HepG2 (cell line): ENCODE data around the gene PEX10. TPM values are rescaled to one million over a fixed set of nuclear protein-coding genes. Genes with fewer than 3 reads are reported as not detected.

Experiments used
- CBX2 ChIP-seq, 2 experiments: fragments of 200-600 bp in 1 of 2; sonication (generic); formaldehyde crosslinking in 1 of 2; IDR thresholded peaks; 2 replicates each; pipeline versions ENCODE4 v1.7.0 to v1.8.1; 2018 to 2022; ENCODE audit warnings: low read depth in 2 of 2, low read length in 1 of 2, mild to moderate bottlenecking in 1 of 2, missing genetic modification reagents in 1 of 2
- HNRNPLL ChIP-seq: fragments of 200-400 bp; formaldehyde crosslinking; IDR thresholded peaks from 2 replicates; pipeline ENCODE4 v1.6.1; 2017; ENCODE audit warnings: mild to moderate bottlenecking, low read depth, low read length; ENCODE audit not compliant: poor library complexity, severe bottlenecking
- KAT8 ChIP-seq: IDR thresholded peaks from 2 replicates; pipeline ENCODE4 v1.6.1; 2016; ENCODE audit warnings: missing genetic modification reagents, missing compliant biosample characterization
- NCOA2 ChIP-seq: sonication (generic); formaldehyde crosslinking; IDR thresholded peaks from 2 replicates; pipeline ENCODE4 v1.8.0; 2022; ENCODE audit warnings: inconsistent platforms
- NPAS2 ChIP-seq: sonication (generic); formaldehyde crosslinking; IDR thresholded peaks from 2 replicates; pipeline ENCODE4 v1.8.0; 2022; ENCODE audit warnings: mild to moderate bottlenecking, missing genetic modification reagents, borderline replicate concordance
- RBAK ChIP-seq: sonication (generic); formaldehyde crosslinking; IDR thresholded peaks from 2 replicates; pipeline ENCODE4 v1.5.1; 2020; ENCODE audit warnings: mild to moderate bottlenecking, missing genetic modification reagents
- RBM22 ChIP-seq: fragments of 200-400 bp; formaldehyde crosslinking; optimal IDR thresholded peaks from 2 replicates; pipeline ENCODE3; 2017; ENCODE audit warnings: mild to moderate bottlenecking, low read length, moderate library complexity
- ZBTB8A ChIP-seq: sonication (generic); formaldehyde crosslinking; IDR thresholded peaks from 2 replicates; pipeline ENCODE4 v1.4.0; 2020; ENCODE audit warnings: mild to moderate bottlenecking, low read depth, missing genetic modification reagents, borderline replicate concordance
- ZNF251 ChIP-seq: sonication (generic); formaldehyde crosslinking; IDR thresholded peaks from 2 replicates; pipeline ENCODE4 v1.9.0; 2021; ENCODE audit warnings: mild to moderate bottlenecking, missing genetic modification reagents
- ZNF30 ChIP-seq: sonication (generic); formaldehyde crosslinking; IDR thresholded peaks from 2 replicates; pipeline ENCODE4 v1.5.0; 2020; ENCODE audit warnings: mild to moderate bottlenecking, missing genetic modification reagents
- ZNF326 ChIP-seq: sonication (generic); formaldehyde crosslinking; IDR thresholded peaks from 2 replicates; pipeline ENCODE4 v1.4.0; 2020; ENCODE audit warnings: missing genetic modification reagents, borderline replicate concordance
- ZNF367 ChIP-seq: sonication (generic); formaldehyde crosslinking; IDR thresholded peaks from 2 replicates; pipeline ENCODE4 v1.4.0; 2020; ENCODE audit warnings: missing genetic modification reagents, borderline replicate concordance
- ZNF547 ChIP-seq: sonication (generic); formaldehyde crosslinking; IDR thresholded peaks from 2 replicates; pipeline ENCODE4 v1.5.1; 2020; ENCODE audit warnings: mild to moderate bottlenecking, missing genetic modification reagents
- ZNF598 ChIP-seq: sonication (generic); formaldehyde crosslinking; IDR thresholded peaks from 2 replicates; pipeline ENCODE4 v1.5.1; 2020; ENCODE audit warnings: mild to moderate bottlenecking, missing genetic modification reagents, borderline replicate concordance
- ZNF737 ChIP-seq: sonication (generic); formaldehyde crosslinking; IDR thresholded peaks from 2 replicates; pipeline ENCODE4 v1.5.0; 2020; ENCODE audit warnings: missing genetic modification reagents, mild to moderate bottlenecking, borderline replicate concordance
- ZNF746 ChIP-seq: sonication (generic); formaldehyde crosslinking; IDR thresholded peaks from 2 replicates; pipeline ENCODE4 v1.8.0; 2022; ENCODE audit warnings: mild to moderate bottlenecking, missing genetic modification reagents
- polyA plus RNA-seq, 8 experiments: library from polyadenylated mRNA; depleted of rRNA in 3 of 8; stranded (reverse) in 7 of 8; unstranded in 1 of 8; fragments of >200 nt; fragmentation: Illumina TruSeq in 4 of 8; extraction: Trizol in 4 of 8; gene quantifications; 2 replicates each; pipeline versions ENCODE4 v1.2.1 to v1.2.3, GENCODE V29; 2011 to 2016; ENCODE audit warnings: low read depth in 4 of 8, missing spikeins in 1 of 8, mixed read lengths in 1 of 8; ENCODE audit not compliant: insufficient read depth in 1 of 8
- total RNA-seq, 5 experiments: library from RNA; depleted of rRNA; stranded (reverse); fragments of >200 nt; fragmentation: Illumina TruSeq; extraction: Trizol; gene quantifications; 2 replicates each; pipeline ENCODE4 v1.2.3, GENCODE V29; 2016; ENCODE audit warnings: low read depth in 1 of 5
- TF ChIP-seq, protein P1 (sequence below): sonication (generic); formaldehyde crosslinking; conservative IDR thresholded peaks from 2 replicates; pipeline ENCODE4 v1.5.0; 2020; ENCODE audit warnings: missing genetic modification reagents
- TF ChIP-seq, protein P2 (sequence below): sonication (generic); formaldehyde crosslinking; IDR thresholded peaks from 2 replicates; pipeline ENCODE4 v1.4.0; 2020; ENCODE audit warnings: mild to moderate bottlenecking, missing genetic modification reagents

Gene PEX10
- total and polyA plus RNA-seq, 2 of the 13 experiments (the other 11 are each of a cell fraction or from before 2014, with no cell fraction given) = 16.1 to 39.6 TPM

DNA sequence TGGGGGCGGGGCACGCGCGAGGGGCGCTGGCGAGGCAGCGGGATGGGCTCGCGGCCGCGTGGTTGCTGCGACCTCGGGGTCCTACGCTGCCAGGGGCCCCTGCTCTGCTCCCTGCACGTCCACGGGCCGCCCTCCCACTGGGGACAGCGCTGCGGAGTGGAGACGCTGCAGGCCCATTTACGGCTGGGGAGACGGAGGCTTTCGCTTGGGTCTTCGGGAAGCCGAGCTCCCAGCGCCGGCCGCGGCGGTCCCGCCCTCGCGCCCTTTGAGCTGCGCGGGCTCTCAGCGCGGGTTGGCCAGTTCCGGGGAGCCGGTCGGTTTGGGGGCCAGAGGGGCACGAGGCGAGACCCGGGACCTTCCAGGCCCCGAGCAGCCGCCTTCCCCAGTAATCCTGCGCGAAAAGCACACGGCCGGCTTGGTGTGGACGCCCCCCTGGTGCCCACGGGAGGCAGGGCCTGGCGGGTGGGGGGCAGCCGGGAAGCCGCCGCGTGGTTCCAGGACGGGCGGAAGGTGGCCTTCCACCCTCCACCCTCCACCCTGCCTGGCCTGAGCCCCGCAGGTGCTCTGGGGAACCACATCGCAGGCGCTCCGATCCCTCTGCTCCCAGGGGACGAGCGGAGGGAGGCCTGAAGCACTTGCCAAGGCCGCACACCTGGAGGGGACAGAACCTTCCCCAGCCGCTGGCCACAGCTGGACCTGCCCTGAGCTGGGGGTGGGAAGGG is 570 bp upstream of the PEX10 start (continued):
- TF ChIP-seq KAT8 (CRISPR knock-in tag) (no peak; the same call in 1 of the 2 replicates), ZNF598 (CRISPR knock-in tag) (0 out of 2 replicates have a peak, but pooled peaks have one; percentile 15), ZNF30 (CRISPR knock-in tag) (peak; percentile 95), RBAK (CRISPR knock-in tag) (no peak), ZNF547 (CRISPR knock-in tag) (no peak; the same call in none of the 2 replicates), ZNF746 (0 out of 2 replicates have a peak, but pooled peaks have one; percentile 21), ZBTB8A (no peak), NPAS2 (CRISPR knock-in tag) (no peak), ZNF251 (CRISPR knock-in tag) (0 out of 2 replicates have a peak, but pooled peaks have one; percentile 59), NCOA2 (CRISPR knock-in tag) (no peak), ZNF367 (no peak), RBM22 (peak; percentile 89), ZNF326 (CRISPR knock-in tag) (no peak), HNRNPLL (peak; percentile 25), CBX2 (IDR thresholded peaks at IDR 0.05; ENCODE audit: low read depth, low read length) (no peak), CBX2 (CRISPR knock-in tag; IDR thresholded peaks at IDR 0.05; ENCODE audit: low read depth) (peak; percentile 78; the same call in 1 of the 2 replicates), ZNF737 (CRISPR knock-in tag) (peak; percentile 74; the same call in 1 of the 2 replicates)
- TF ChIP-seq, protein P1, sequence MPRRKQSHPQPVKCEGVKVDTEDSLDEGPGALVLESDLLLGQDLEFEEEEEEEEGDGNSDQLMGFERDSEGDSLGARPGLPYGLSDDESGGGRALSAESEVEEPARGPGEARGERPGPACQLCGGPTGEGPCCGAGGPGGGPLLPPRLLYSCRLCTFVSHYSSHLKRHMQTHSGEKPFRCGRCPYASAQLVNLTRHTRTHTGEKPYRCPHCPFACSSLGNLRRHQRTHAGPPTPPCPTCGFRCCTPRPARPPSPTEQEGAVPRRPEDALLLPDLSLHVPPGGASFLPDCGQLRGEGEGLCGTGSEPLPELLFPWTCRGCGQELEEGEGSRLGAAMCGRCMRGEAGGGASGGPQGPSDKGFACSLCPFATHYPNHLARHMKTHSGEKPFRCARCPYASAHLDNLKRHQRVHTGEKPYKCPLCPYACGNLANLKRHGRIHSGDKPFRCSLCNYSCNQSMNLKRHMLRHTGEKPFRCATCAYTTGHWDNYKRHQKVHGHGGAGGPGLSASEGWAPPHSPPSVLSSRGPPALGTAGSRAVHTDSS (CRISPR knock-in tag) = no peak
- TF ChIP-seq, protein P2, sequence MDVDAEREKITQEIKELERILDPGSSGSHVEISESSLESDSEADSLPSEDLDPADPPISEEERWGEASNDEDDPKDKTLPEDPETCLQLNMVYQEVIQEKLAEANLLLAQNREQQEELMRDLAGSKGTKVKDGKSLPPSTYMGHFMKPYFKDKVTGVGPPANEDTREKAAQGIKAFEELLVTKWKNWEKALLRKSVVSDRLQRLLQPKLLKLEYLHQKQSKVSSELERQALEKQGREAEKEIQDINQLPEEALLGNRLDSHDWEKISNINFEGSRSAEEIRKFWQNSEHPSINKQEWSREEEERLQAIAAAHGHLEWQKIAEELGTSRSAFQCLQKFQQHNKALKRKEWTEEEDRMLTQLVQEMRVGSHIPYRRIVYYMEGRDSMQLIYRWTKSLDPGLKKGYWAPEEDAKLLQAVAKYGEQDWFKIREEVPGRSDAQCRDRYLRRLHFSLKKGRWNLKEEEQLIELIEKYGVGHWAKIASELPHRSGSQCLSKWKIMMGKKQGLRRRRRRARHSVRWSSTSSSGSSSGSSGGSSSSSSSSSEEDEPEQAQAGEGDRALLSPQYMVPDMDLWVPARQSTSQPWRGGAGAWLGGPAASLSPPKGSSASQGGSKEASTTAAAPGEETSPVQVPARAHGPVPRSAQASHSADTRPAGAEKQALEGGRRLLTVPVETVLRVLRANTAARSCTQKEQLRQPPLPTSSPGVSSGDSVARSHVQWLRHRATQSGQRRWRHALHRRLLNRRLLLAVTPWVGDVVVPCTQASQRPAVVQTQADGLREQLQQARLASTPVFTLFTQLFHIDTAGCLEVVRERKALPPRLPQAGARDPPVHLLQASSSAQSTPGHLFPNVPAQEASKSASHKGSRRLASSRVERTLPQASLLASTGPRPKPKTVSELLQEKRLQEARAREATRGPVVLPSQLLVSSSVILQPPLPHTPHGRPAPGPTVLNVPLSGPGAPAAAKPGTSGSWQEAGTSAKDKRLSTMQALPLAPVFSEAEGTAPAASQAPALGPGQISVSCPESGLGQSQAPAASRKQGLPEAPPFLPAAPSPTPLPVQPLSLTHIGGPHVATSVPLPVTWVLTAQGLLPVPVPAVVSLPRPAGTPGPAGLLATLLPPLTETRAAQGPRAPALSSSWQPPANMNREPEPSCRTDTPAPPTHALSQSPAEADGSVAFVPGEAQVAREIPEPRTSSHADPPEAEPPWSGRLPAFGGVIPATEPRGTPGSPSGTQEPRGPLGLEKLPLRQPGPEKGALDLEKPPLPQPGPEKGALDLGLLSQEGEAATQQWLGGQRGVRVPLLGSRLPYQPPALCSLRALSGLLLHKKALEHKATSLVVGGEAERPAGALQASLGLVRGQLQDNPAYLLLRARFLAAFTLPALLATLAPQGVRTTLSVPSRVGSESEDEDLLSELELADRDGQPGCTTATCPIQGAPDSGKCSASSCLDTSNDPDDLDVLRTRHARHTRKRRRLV (CRISPR knock-in tag) = peak; percentile 12; the same call in 1 of the 2 replicates
